OCI-M2 (cell line): ENCODE results near the gene PRPF8.

Experiments used
- DNase-seq: peaks from one replicate; lab custom pipeline; 2025; ENCODE audit not compliant: unreplicated experiment; lab: John Stamatoyannopoulos, UW

The PRPF8 gene

DNA sequence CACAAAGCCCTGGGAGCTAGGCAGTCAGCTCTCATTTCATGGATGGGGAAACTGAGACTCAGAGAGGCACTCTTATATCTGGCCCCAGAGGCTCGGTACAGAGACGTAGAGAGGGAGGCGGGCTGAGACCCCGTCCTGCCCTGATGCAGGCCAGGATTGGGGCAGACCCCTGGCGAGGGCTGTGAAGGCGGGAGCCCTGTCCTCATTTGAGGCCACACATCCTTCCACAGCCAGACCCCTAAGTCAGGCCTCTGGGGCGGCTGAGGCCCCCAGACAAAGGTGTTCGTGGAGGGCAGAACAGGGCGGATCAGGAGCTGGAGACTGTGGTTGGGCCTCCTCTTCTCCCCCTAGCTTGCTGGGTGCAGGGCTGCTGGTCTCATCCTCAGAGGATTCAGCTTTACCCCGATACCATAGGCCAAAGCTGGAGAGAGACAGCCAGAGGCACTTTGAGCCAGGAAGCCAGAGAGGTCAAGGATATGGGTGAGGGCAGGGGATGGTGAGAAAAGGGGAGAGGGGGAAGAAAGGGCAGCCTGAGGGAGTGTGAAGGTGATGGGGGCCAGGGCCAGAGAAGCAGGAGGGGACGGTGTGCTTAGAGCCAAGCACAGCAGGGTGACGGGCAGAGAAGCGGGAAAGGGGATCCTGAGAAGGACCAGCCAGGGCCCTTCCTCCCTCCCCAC is 38.3 kb downstream of the PRPF8 start:
- DNase-seq, result no peak

DNA sequence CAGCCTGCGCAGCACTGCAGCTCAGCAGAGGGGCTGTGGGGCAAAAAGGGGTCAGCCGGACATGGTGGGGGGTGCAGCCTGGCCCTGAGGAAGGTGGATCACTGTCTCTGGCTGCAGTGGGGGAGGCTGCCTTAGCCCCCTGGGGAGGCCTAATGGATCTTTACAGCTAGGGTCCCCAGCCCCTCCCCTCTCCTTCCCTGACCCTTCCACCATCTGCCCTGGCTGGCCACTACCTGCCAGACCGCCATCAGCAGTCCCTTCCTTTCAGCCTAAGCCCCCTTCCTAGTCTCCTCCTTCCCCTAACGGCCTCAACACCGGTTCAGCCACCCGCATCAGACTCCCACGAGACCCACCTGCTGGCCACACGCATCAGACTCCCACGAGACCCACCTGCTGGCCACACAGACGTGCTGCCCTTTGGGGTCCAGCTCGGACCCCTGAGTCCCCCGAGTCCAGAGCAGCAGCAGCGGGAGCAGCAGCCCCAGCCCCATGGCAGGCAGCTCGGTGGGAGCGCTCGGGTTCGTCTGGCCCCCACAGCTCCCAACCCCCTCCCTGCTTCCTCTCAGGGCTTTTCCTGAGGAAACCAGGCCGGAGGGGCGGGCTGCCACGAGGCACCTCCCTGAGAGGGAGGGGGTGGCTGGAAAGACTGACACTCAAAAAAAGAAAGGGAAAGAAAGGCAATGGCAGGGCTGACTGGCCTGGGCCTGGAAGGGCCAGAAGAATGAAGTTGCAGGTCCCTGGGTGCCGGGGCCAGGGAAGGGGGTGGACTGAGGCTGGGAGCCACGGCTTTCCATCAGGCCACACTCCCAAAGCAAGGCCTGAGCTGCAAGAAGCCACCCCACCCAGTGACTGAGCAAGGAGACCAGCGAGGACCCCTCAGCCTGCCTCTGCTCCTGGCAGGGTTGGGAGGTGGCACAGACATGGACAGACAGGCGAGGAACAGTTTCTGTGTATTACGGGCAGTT is 39.2 kb downstream of the PRPF8 start, which contains the start of gene SCARF1:
SCARF1 (minus strand) TSS at position 526 of the 965 bp plus-strand sequence; CDS start at position 491, 35 bp downstream.
- DNase-seq, result no peak

DNA sequence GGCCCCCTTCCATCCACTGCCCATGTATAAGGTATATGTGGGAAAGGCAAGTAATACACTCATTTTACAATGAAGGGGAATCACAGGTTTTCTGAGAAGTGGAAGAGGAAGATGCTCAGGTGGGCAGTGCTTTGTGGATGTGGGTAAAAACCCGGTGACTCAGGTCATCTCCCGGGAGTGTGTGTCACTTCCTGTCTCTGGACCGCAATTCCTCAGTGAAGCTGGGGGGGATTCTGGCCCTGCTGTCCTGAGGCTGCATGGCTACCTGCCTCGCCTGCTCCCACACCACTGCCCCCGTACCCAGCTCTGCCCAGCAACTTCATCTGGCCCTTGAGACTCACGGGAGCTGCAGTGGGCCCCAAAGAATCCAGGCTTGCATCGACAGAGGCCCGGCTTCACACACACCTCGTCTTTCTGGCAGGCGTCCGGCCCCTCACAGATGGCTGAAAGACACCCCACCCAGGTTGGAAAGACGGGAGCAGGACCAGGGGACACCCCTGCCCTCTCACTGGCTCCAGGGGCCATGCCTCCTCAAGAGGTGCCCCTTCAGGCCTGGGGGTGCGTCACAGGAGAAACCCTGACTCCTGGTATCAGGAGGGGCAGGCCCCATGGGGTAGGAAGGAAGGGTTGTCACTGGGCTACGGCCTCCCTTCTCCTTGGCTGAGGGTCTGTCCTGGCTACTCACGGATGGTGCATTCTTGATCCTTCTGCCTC is 40.0 kb downstream of the PRPF8 start:
- DNase-seq, result no peak

DNA sequence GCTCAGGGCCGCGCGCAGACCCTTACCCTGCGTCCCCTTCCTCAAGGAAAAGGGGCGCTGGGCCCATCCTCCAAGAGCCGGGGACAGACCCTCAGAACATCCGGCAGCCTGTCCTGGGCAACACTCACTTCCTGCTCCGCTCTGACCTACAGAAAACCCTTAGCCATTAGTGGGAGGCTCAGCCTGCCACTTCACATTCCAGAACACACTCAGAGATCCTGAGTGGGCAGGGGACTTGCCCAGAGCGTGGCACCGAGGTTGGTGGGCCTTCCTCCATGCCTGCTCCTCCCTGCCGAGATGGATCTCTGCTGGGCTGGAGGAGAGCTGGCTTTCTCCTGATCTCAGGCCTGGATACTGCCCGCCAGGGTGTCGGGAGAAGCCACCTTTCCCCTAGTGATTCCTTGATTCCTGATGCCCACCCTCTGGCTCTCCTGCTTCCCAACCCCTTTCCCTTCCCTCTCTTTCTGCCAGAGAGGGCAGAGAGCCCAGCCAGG is 40.6 kb downstream of the PRPF8 start:
- DNase-seq, result no peak

DNA sequence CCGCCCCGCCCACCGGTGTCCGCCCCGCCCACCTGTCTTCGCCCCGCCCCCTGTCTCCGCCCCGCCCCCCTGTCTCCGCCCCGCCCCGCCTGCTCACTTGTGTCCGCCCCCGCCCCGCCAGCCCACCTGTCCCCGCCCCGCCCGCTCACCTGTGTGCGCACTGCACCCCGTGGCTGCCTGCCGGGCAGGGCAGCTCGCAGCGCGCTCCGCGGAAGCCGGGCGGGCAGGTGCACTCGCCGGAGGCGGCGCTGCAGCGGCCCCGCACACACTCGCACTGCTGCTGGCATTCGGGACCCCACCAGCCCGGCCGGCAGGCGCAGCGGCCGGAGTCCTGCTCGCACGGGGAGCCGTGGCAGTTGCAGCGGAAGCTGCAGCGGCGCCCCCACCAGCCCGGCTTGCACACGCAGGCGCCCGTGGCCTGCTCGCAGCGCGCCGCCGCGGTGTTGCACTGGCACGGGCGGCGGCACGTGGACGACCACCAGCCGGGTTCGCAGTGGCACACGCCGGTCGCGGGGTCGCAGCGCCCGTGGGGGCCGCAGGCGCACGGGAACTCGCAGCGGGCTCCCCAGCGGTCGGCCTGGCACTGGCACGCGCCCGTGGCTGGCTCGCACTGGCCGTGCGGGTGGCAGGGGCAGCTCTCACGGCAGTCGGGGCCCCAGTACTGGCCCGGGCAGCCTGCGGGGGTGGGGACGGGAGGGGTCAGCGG is 41.2 kb downstream of the PRPF8 start:
- no peak for DNase-seq

DNA sequence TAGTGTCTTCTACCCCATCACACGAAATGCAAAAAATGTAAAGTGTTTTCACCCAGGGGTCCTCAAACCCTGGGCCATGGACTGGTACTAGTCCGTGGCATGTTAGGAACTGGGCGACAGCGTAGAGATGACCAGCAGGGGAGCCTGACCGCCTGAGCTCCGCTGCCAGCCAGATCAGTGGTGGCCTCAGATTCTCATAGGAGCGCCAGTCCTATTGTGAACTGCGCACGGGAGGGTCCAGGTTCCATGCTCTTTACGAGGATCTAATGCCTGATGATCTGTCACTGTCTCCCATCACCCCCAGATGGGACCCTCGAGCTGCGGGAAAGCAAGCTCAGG is 43.6 kb downstream of the PRPF8 start:
- DNase-seq, result no peak

DNA sequence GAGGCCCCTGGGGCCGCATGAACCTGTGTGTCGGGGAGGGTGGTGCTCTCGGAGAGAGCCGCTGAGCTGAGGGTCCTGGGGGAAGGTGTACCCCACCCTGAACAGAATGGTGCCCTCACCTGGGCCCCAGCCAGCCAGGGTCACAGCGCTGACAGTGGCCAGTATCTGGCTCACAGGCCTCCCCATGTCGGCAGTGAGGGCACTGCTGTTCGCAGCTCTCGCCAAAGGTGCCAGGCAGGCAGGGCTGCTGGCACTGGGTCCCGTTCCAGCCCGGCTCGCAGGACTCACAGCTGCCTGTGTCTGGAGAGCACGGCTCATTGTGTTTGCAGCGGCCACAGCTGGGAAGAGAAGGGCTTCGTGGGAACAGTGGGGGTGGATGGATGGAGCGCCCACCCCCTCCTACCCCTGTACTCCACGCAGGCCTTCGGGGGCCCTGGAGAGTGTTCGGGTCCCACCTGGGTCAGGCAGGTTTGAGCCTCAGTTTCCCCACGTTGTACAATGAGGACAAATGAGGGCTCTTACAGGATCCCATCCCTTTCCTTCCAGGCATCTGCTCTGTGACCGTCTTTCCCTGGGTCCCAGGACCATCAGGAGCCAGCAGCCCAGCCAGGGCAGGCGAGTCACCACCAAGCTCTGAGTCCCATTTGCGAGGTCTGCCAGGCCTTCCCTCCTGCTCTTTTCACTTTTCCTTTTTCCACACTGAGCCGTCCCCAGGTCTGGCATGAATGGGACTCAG is 44.2 kb downstream of the PRPF8 start:
- DNase-seq, result no peak

DNA sequence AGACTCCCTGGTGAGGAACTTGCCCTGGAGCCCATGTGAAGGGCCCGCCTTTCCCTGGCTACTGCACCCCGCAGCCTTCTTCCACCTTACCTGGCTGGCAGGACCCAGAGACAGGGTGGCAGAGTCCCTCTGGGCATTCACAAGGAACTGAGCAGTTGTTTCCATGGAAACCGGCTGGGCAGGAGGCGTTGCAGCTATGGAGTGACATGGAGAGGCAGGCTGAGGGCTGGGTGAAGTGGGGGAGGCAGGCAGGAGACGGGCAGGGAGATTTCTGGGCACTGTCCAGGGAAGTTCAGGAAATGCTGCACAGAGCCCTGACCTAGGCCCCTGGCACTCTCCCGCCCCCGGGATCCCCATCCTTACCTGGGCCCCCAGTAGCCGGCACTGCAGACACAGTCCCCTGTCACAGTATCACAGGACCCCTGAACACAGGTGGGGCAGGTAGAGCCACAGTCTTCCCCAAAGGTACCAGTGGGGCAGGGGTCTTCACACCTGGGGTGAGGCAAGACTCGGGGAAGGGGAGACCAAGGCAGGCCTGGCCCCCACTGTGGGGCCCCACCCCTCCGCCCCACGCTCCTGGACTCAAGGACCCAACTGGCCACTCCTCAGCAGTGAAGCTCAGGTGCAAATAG is 45.0 kb downstream of the PRPF8 start:
- DNase-seq, result no peak

DNA sequence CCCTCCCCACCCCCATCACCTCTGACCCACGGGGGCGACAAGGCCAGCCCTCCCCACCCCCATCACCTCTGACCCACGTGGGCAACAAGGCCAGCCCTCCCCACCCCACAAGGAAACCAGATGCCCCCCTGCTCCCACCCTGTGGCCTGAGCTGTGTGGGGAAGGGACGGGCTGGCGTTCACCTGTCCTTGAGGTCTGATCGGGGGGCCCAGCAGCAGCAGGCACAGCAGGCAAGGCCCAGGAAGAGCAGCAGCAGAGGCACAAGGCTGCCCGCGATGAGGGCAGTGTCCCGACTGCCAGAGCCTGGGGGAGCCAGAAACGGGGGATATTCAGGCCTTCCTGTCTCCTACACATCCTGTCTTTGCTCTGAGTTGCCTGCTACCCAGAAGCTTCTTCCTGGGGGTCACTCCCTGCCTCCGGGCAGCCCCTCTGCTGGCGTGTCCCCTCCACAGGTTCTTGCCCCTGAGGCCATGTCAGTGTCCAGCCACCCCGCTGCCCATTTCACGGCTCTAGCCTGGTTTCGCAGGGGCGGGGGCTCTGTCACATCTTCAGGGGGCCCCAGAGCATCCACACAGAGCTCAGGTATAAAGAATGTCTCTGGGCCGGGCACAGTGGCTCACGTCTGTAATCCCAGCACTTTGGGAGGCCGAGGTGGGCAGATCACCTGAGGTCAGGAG is 45.9 kb downstream of the PRPF8 start:
- no peak for DNase-seq

DNA sequence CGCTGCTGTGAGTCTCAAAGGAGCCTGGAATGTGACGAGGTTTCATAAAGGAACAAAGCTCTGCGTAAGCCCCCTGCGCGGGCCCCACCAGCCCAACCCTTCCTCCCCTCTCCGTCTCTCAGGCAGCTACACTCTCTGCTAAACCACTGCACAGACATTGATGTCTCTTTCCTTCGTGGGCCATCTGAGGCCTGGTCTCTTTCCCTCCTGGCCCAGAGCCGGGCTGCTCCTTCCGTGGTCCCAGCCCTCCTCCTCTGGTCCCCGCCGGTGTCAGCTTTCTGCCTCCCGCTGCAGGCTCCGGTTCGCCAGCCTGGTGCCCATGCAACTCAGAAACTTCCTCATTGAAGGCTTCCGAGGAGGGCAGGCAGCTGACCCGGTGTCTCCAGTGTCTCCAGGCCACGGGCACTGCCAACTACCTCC is 46.5 kb downstream of the PRPF8 start:
- DNase-seq, result no peak

DNA sequence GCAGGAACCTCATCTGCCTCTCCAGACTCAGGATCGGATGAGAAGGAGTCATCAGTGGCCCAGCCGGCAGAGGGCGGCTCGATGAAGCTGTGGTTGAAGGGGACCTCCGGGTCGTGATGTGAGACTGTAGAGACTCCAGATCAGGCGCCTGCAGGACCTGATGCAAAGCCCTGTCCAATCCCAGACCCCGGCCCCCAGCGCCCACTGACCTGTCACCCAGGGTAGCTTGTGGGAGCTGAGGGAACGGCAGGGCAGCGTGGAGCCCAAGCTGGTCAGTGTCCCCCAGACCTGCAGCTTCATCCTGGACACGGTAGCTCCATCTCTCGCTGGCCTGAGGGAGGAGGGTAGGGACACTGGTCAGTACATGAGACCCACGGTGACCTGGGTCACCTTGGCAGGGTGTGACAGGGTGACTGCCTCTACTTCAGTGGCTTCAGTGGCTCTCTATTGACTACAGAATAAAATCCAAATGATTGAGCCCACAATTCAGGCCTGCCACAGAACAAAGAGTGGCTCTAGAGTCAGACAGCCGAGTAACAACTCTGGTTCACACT is 47.9 kb downstream of the PRPF8 start:
- no peak for DNase-seq

DNA sequence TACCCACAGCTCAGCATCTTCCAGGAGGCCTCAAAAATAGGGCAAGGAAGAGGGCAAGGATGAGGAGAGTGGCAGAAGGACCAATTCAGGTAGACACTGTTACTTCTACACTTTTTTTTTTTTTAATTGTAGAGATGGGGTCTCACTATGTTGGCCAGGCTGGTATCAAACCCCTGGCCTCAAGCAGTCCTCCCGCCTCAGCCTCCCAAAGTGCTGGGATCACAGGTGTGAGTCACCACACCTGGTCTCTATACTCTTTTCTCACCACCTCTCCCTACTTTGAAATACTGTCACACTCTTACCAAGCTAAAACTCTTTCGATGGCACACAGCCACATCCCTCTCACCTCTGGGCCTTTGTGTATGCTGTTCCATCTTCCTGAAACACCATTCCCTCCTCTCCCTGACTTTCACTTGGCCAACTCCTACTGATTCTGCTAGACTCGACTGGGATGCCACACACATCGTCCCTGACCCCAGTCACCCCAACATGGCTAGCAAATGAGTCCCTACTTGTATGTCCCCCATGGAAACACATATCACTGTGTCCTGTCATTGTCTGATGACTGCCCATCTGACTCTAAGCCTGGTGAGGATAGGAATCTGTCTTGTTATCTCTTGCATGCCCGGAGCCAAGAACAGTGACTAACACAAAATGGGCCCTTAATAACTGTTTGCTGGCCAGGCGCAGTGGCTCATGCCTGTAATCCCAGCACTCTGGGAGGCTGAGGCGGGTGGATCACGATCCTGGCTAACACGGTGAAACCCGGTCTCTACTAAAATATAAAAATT is 48.8 kb downstream of the PRPF8 start:
- no peak for DNase-seq

DNA sequence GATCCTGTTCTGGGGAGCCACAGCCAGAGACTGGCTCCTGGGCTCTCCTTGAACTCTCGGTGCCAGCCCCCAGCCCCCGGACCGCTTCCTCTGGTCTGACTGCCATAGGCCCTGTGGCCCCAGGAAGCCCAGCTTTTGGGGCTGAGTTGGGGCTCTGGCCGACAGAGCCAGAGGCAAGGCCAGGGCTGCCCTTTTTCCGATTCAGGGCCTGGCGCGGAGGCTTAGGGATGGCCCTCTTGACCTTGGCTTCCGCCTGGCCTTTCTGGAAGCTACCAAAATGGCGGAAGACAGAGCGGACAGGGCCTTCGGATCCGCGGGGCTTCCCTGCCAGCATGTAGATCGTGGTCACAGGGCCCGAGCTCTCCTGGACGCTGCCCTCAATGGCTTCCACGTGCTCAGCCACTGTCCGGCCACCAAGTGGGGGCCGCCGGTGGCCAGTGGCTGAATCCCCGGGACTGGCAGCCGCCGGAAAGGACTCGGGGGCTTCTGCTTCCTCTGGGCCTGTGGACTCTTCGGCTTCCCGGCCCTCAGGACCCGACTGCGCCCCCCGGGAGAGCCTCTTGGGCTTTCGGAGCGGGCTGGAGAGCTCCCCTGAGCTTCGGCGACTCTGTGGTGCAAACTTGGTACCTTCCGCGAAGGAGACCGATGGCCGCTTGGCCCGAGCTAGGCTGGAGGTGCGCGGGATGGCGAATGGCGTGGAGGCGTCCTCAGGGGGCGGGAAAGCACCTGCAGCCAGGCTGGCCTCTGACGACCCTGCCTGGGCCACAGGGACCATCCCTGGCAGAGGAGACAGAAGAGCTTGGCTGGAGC is 49.6 kb downstream of the PRPF8 start:
- DNase-seq, result no peak

DNA sequence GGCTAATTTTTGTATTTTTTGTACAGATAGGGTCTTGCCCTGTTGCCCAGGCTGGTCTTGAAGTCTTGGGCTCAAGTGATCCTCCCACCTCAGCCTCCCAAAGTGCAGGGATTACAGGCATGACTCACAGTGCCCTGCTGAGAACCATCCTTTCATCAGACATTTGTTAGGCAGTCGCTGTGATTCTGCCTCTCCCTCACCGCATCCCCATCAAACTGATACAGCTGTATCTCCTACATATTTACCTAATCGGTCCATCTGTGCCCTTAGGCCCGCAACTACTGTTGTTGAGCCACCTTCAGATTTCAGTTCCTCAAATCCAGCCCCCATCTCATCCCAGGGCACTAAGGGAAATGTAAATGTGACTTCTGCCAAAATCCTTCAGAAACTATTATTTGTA is 54.0 kb downstream of the PRPF8 start:
- DNase-seq, result no peak

DNA sequence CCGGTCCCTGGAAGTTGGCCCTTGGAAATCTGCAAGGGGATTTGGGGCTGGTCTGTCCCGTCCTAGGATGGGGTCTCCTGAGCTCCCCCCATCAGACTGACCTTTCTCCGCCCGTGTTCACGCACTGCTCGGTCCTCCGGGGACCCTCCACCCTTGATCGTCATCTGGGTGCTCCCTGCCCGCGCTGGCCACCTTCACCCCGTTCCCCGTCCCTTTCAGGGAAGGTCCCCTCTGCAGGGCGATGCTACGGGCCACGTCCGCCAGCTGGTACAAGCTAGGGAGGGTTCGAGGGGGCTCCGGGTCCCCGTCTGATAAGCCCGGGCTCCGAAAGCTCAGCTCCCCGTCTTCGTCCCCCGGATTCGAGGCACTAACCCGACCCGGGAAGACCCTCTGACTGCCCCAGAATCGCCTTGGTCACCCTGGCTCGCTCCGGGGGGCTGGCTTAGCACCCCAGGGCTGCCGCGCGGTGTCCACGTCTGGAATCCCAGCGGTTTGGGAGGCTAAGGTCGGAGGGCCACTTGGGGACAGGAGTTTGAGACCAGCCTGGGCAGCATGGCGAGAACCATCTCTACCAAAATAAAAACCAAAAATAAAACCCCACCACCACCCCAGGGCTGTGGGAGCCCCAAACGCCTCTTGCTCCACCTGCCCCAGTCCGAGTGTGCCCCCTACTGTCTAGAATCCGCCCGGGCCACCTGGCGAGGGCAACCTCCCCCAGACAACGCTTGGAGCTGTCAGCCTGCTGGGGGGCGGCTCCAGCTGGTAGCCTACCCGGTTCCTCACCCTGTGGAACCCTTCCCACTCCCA is 55.0 kb downstream of the PRPF8 start:
- peak; percentile 27 for DNase-seq

DNA sequence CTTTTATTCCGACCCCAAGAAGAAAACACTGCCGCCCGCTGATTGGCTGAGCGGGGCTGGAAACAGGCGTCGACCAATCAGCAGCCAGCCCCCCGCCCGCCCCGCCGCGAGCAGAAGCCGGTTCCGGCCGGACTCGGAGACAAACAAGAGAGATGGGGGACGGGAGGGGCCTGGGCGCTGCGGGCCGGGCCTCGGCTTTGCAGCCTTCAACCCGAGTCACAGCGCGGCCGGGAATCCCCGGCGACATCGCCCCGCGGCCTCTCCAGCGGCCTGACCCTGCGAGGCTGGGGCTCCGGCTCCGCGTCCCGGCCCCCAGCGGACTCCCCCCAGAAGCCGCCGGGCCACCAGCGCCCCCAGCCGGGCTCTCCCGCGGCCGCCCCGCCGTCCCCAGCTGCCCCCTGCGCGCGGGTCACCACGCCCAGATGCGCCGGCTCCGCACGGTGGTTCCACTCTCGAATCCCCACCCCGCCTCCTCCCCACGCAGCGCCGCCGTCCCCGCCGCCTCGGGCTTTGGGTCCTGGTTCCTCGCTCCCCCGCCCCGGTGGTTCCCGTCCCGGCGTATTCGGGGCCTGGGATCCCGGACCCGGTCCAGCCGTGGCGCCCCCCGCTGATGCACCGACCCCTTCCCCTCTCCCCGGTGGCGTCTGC is 55.7 kb downstream of the PRPF8 start:
- peak; percentile 36 for DNase-seq
